ENCODE data around the gene UFSP2.

DNA sequence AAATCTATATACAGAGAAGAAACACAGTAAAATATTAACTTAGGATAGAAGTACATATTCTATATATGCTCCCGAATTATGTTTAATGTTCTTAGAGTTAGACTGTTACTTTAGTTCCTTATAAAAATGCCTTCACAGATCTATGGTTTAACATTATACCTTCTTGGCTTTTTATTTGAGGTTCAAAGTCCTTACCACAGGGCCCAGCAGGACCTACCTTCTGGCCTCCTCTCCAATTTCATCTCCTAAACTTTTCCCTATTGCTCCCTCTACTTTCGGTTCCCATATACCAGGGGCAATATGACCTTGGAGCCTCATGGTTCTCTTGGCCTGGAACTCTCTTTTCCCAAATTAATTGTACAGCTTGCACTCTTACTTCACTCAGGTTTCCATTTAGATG lies 17.3 kb downstream of the UFSP2 start:
- TF ChIP-seq, protein P1, sequence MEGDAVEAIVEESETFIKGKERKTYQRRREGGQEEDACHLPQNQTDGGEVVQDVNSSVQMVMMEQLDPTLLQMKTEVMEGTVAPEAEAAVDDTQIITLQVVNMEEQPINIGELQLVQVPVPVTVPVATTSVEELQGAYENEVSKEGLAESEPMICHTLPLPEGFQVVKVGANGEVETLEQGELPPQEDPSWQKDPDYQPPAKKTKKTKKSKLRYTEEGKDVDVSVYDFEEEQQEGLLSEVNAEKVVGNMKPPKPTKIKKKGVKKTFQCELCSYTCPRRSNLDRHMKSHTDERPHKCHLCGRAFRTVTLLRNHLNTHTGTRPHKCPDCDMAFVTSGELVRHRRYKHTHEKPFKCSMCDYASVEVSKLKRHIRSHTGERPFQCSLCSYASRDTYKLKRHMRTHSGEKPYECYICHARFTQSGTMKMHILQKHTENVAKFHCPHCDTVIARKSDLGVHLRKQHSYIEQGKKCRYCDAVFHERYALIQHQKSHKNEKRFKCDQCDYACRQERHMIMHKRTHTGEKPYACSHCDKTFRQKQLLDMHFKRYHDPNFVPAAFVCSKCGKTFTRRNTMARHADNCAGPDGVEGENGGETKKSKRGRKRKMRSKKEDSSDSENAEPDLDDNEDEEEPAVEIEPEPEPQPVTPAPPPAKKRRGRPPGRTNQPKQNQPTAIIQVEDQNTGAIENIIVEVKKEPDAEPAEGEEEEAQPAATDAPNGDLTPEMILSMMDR (conservative IDR thresholded peaks at IDR 0.05 in 1 of 2, IDR thresholded peaks at IDR 0.05 in 1 of 2; ENCODE audit: low read depth in 1 of 2, low read length in 2 of 2): no peak
- TF ChIP-seq EZH2 (IDR thresholded peaks at IDR 0.05; ENCODE audit: low read length, missing control alignments): no peak
